Endothelial cell of umbilical vein (primary cell): ENCODE results near the gene HEXIM2. TPM values are rescaled to one million over a fixed set of nuclear protein-coding genes. Genes with fewer than 3 reads are reported as not detected.
A peak's percentile ranks its signal among the peaks of the same experiment; 100 is the strongest.

ENCODE experiments used
- BruUV-seq: library from RNA; stranded (reverse); fragments of 400-500 nt; replicated peaks from 2 replicates; lab custom pipeline; 2021; lab: Mats Ljungman, UMichigan
- CTCF ChIA-PET: fragments of 300-600, 350-600 bp; sonication (Branson Sonifier 250); formaldehyde crosslinking; loops from one replicate; lab custom pipeline; 2021; ENCODE audit warnings: antibody characterized with exemption, inconsistent platforms; lab: Charles Lee
- POLR2A ChIA-PET: fragments of 300-600, 350-600 bp; sonication (Branson Sonifier 250); formaldehyde crosslinking; loops from one replicate; lab custom pipeline; 2021; ENCODE audit warnings: antibody characterized with exemption, inconsistent platforms; lab: Charles Lee
- DNase-seq: peaks from one replicate; pipeline ENCODE4 v3.0.0-alpha.2; 2011; ENCODE audit warnings: low read depth, low spot score
- FAIRE-seq: peaks from 2 replicates; lab custom pipeline; 2011; peaks lifted over from hg19 to GRCh38; lab: Jason Lieb, UNC
- H2AFZ ChIP-seq: 2 replicates; pipeline ENCODE4 v1.6.0; 2012; ENCODE audit warnings: low read depth, low read length, control low read depth, inconsistent platforms
- H3K27ac ChIP-seq: 2 replicates; pipeline ENCODE4 v1.5.1; 2011; ENCODE audit warnings: low read depth, mild to moderate bottlenecking, control low read depth, low read length, moderate library complexity; ENCODE audit not compliant: insufficient read depth
- H3K27me3 ChIP-seq, 2 experiments: 2 replicates each; pipeline versions ENCODE4 v1.6.0 to v1.6.1; 2011; ENCODE audit warnings: low read length in 2 of 2, mixed read lengths in 1 of 2; ENCODE audit not compliant: control insufficient read depth in 2 of 2, insufficient read depth in 2 of 2
- H3K36me3 ChIP-seq, 2 experiments: 2 replicates in 1 of 2; 3 replicates in 1 of 2; pipeline ENCODE4 v1.5.1; 2011; ENCODE audit warnings: low read length in 2 of 2, mild to moderate bottlenecking in 1 of 2, moderate library complexity in 1 of 2; ENCODE audit not compliant: control insufficient read depth in 2 of 2, insufficient read depth in 2 of 2; ENCODE audit errors: extremely low read depth in 1 of 2
- H3K4me1 ChIP-seq: 3 replicates; pipeline ENCODE4 v1.5.1; 2011; ENCODE audit warnings: mild to moderate bottlenecking, low read length; ENCODE audit not compliant: control insufficient read depth, insufficient read depth; ENCODE audit errors: extremely low read depth
- H3K4me2 ChIP-seq: 2 replicates; pipeline ENCODE4 v1.6.1; 2011; ENCODE audit warnings: low read length, control low read depth, mixed read lengths; ENCODE audit not compliant: insufficient read depth
- H3K4me3 ChIP-seq, 3 experiments: fragments of 200-600 bp in 1 of 3; sonication (generic), shearing (Covaris generic) in 1 of 3; replicated peaks in 1 of 3; 2 replicates each; pipeline ENCODE4 v1.5.1; 2011 to 2016; ENCODE audit warnings: control low read depth in 3 of 3, low read length in 3 of 3, mild to moderate bottlenecking in 2 of 3, inconsistent platforms in 1 of 3, low read depth in 1 of 3, moderate library complexity in 1 of 3; ENCODE audit not compliant: insufficient read depth in 1 of 3
- H3K79me2 ChIP-seq: 2 replicates; pipeline ENCODE4 v1.6.0; 2012; ENCODE audit warnings: low read length, inconsistent platforms; ENCODE audit not compliant: control insufficient read depth, insufficient read depth
- H3K9ac ChIP-seq: replicated peaks from 2 replicates; pipeline ENCODE3; 2011; ENCODE audit warnings: low read length, control low read depth; ENCODE audit not compliant: insufficient read depth; ENCODE audit errors: extremely low read depth
- H3K9me1 ChIP-seq: replicated peaks from 3 replicates; pipeline ENCODE4 v1.6.0; 2011; ENCODE audit warnings: mild to moderate bottlenecking, low read length; ENCODE audit not compliant: control insufficient read depth, insufficient read depth; ENCODE audit errors: extremely low read depth
- H3K9me3 ChIP-seq: replicated peaks from 2 replicates; pipeline ENCODE4 v1.5.1; 2012; ENCODE audit warnings: low read length, inconsistent platforms; ENCODE audit not compliant: control insufficient read depth, insufficient read depth
- H4K20me1 ChIP-seq: replicated peaks from 2 replicates; pipeline ENCODE3; 2011; ENCODE audit warnings: mild to moderate bottlenecking, low read length; ENCODE audit not compliant: control insufficient read depth, insufficient read depth; ENCODE audit errors: extremely low read depth
- CTCF ChIP-seq, 2 donors: IDR thresholded peaks; 1 replicate in 1 of 2; 2 replicates in 1 of 2; pipeline ENCODE4 v1.5.1; 2011; ENCODE audit warnings: low read length in 2 of 2, mild to moderate bottlenecking in 2 of 2, moderate library complexity in 2 of 2, control low read depth in 1 of 2, inconsistent platforms in 1 of 2, low read depth in 1 of 2; ENCODE audit not compliant: insufficient read depth in 1 of 2; ENCODE audit errors: extremely low read depth in 1 of 2
- EZH2 ChIP-seq: IDR thresholded peaks from 2 replicates; pipeline ENCODE4 v1.6.1; 2012; ENCODE audit warnings: borderline replicate concordance, low read depth, mild to moderate bottlenecking, moderate library complexity, low read length, inconsistent platforms; ENCODE audit not compliant: severe bottlenecking
- FOS ChIP-seq: IDR thresholded peaks from 2 replicates; pipeline ENCODE4 v1.6.1; 2011; ENCODE audit warnings: mild to moderate bottlenecking, low read length, moderate library complexity, borderline replicate concordance; ENCODE audit not compliant: insufficient read depth
- GATA2 ChIP-seq: IDR thresholded peaks from 2 replicates; pipeline ENCODE4 v1.7.0; 2011; ENCODE audit warnings: low read depth, mild to moderate bottlenecking, moderate library complexity, mixed read lengths, low read length; ENCODE audit not compliant: insufficient read length, insufficient read depth
- JUN ChIP-seq: IDR thresholded peaks from 2 replicates; pipeline ENCODE4 v1.6.1; 2011; ENCODE audit warnings: borderline replicate concordance, low read depth; ENCODE audit not compliant: insufficient read length, insufficient read depth
- MYC ChIP-seq: IDR thresholded peaks from one replicate; pipeline ENCODE4 v1.6.1; 2011; ENCODE audit warnings: mild to moderate bottlenecking, low read depth, low read length
- POLR2A ChIP-seq: IDR thresholded peaks from 2 replicates; pipeline ENCODE4 v1.6.1; 2012; ENCODE audit warnings: low read depth, mild to moderate bottlenecking, control low read depth, low read length
- POLR2AphosphoS5 ChIP-seq: IDR thresholded peaks from 2 replicates; pipeline ENCODE4 v1.6.1; 2012; ENCODE audit warnings: low read depth, mild to moderate bottlenecking, control low read depth, low read length, moderate library complexity; ENCODE audit not compliant: insufficient read depth
- dilution Hi-C: fragments of 300-500 bp; cut with MboI; formaldehyde crosslinking; loops from one replicate; pipeline ENCODE4 v1.15.0; 2019; ENCODE audit warnings: low sequenced_read_pairs; ENCODE audit not compliant: extremely low pct_ligation_motif_present
- intact Hi-C: fragments of 100-400 bp; cut with micrococcal nuclease; formaldehyde crosslinking; loops from one replicate; pipeline ENCODE4 v1.10.0; 2022
- polyA plus RNA-seq, 4 experiments: library from polyadenylated mRNA; depleted of rRNA in 3 of 4; stranded (reverse) in 3 of 4; unstranded in 1 of 4; fragments of >200 nt; gene quantifications; 2 replicates each; pipeline versions ENCODE4 v1.2.1 to v1.2.3, GENCODE V29; 2011 to 2012; ENCODE audit warnings: missing spikeins in 1 of 4
- total RNA-seq: library from RNA; stranded (reverse); gene quantifications from 2 replicates; pipeline ENCODE4 v1.2.3, GENCODE V29; 2021
- TF ChIP-seq, protein P1 (sequence below): IDR thresholded peaks from 2 replicates; pipeline ENCODE4 v1.6.1; 2011; ENCODE audit not compliant: insufficient read depth, insufficient read length

Gene HEXIM2
- total and polyA plus RNA-seq, 2 donors (not counting 3 experiments of a cell fraction or from before 2014, with no cell fraction given), result 2.9 to 3.8 TPM

DNA sequence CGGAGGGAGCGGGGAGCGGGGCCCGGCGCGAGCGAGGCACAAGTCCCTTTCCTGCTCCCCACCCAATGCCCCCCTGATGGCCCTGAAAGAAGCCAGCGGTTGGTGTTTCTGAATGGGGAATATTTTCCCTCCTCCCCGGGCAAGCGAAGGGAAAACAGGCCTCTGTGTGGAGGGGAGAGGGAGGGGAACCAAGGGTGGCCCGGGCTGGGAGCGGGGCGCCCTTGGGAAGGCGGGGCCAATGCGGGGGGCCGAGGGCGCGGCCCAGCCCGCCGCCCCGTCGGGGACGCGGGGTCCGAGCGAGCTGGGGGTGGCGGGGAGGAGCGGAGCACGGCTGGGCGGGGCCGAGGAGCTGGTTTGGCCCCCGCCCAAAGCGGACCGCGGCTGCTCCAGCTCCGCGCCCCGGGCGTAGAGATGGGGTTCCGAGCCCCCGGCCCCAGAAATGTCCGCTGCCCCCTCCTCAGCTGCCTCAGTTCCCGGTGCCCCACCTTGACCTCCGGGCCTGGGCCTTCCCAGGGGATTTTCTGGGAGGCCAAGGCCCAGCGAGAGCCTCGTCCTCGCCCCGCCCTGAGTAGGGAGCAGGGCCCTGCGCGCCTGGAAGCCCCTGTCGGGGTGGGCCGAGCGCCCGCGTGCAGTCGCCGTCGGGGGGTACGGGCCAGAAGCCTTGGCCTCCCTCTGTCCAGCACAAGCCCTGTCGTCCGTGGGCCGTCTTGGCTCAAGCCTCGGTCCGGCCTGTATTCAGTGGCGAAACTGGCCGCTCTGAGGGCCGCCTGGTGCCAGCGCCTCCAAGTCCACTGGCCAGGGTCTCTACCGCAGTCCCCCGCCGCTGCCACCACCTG, 17.3 kb upstream of the HEXIM2 start:
- dilution Hi-C loops (no loop called here), intact Hi-C loops (loop anchor here (10.0 kb wide), 1 partner anchor 230 kb away; no protein-coding TSS in a partner anchor)
- H3K27me3 ChIP-seq, result no peaks in the 10 kb centered on the region
- H2AFZ ChIP-seq, result peak overlapping the region; percentile 27
- BruUV-seq, result no TSS peak
- no peak overlapping the region for H3K27ac ChIP-seq
- peaks cover 10% of the 10 kb centered on the region for H3K4me1 ChIP-seq
- ChIA-PET POLR2A (no interaction called here), CTCF (interaction anchor here (2.5 to 10.4 kb wide), 2 partner anchors 8 to 53 kb away, joined by 9 to 393 read pairs; partner anchors contain the start of gene ACBD4)
- no peak for DNase-seq
- no peaks in the 10 kb centered on the region for H3K36me3 ChIP-seq
- H3K4me3 ChIP-seq, result peak overlapping the region in 1 of 3 experiments; percentile 23
- TF ChIP-seq JUN, result no peak
- peak; percentile 33 for TF ChIP-seq POLR2AphosphoS5
- TF ChIP-seq FOS, result no peak
- TF ChIP-seq EZH2, result no peak
- no peak for TF ChIP-seq CTCF (IDR thresholded peaks at IDR 0.05; ENCODE audit: extremely low read depth in 1 of 2, insufficient read depth in 1 of 2, low read depth in 1 of 2, low read length in 2 of 2)
- no peak for TF ChIP-seq GATA2
- TF ChIP-seq POLR2A, result peak; percentile 42
- no peak for TF ChIP-seq MYC
- TF ChIP-seq, protein P1, sequence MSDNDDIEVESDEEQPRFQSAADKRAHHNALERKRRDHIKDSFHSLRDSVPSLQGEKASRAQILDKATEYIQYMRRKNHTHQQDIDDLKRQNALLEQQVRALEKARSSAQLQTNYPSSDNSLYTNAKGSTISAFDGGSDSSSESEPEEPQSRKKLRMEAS, result no peak
- H3K9me1 ChIP-seq, result no peaks in the 10 kb centered on the region
- no peaks in the 10 kb centered on the region for H3K9me3 ChIP-seq
- peaks cover 8% of the 10 kb centered on the region for H3K79me2 ChIP-seq
- no peaks in the 10 kb centered on the region for H4K20me1 ChIP-seq
- H3K9ac ChIP-seq, result no peak overlapping the region
- no peak overlapping the region for H3K4me2 ChIP-seq
- FAIRE-seq, result no peak
